WTC11 (cell line): ENCODE results near the gene MYBPC2. TPM values are rescaled to one million over a fixed set of nuclear protein-coding genes. Genes with fewer than 3 reads are reported as not detected.
A peak's percentile ranks its signal among the peaks of the same experiment; 100 is the strongest.

ENCODE experiments used
- ATAC-seq: fragments of 200-7000 bp; cut with Tn5 transposase; 2 replicates; pipeline ENCODE4 v1.10.0; 2021; ENCODE audit warnings: mild to moderate bottlenecking, moderate library complexity
- CTCF ChIA-PET: fragments of 300-600 bp; sonication (Branson Sonifier 250); formaldehyde crosslinking; loops from one replicate; lab custom pipeline; 2021; ENCODE audit warnings: antibody characterized with exemption; lab: Charles Lee
- POLR2A ChIA-PET: fragments of 350-600 bp; sonication (Branson Sonifier 250); formaldehyde crosslinking; loops from one replicate; lab custom pipeline; 2021; ENCODE audit warnings: antibody characterized with exemption; lab: Charles Lee
- DNase-seq: peaks from one replicate; pipeline ENCODE4 v3.0.0; 2021; ENCODE audit warnings: low spot score
- H3K27ac Mint-ChIP-seq: 2 replicates; pipeline ENCODE4 v1.8.0; 2021; ENCODE audit warnings: mixed read lengths
- H3K27me3 Mint-ChIP-seq: 2 replicates; pipeline ENCODE4 v1.8.0; 2021; ENCODE audit warnings: low read depth, mild to moderate bottlenecking, moderate library complexity, mixed read lengths
- H3K36me3 Mint-ChIP-seq: 2 replicates; pipeline ENCODE4 v1.8.0; 2021; ENCODE audit warnings: mixed read lengths
- H3K4me1 Mint-ChIP-seq: 2 replicates; pipeline ENCODE4 v1.8.0; 2022; ENCODE audit warnings: mixed read lengths
- H3K4me3 Mint-ChIP-seq: 2 replicates; pipeline ENCODE4 v1.8.0; 2021; ENCODE audit warnings: mild to moderate bottlenecking, moderate library complexity, mixed read lengths
- H3K9me3 Mint-ChIP-seq: 2 replicates; pipeline ENCODE4 v1.8.0; 2021; ENCODE audit warnings: mixed read lengths
- CBFB ChIP-seq: sonication (generic); formaldehyde crosslinking; IDR thresholded peaks from 2 replicates; pipeline ENCODE4 v1.8.1; 2022; ENCODE audit warnings: mild to moderate bottlenecking, low read depth, missing genetic modification reagents
- FOXK1 ChIP-seq: sonication (generic); formaldehyde crosslinking; IDR thresholded peaks from 2 replicates; pipeline ENCODE4 v1.8.0; 2022; ENCODE audit warnings: mild to moderate bottlenecking, moderate library complexity, missing genetic modification reagents
- FOXP1 ChIP-seq: sonication (generic); formaldehyde crosslinking; IDR thresholded peaks from 2 replicates; pipeline ENCODE4 v1.8.0; 2022; ENCODE audit warnings: missing genetic modification reagents, mild to moderate bottlenecking, moderate library complexity, borderline replicate concordance
- HMGA2 ChIP-seq: fragments of 250-450 bp; sonication (Bioruptor Pico); IDR thresholded peaks from 2 replicates; pipeline ENCODE4 v1.4.0; 2021; ENCODE audit warnings: mild to moderate bottlenecking, moderate library complexity
- IRF2 ChIP-seq: sonication (generic); formaldehyde crosslinking; IDR thresholded peaks from 2 replicates; pipeline ENCODE4 v1.8.0; 2022; ENCODE audit warnings: low read depth, missing genetic modification reagents, borderline replicate concordance
- JUN ChIP-seq: sonication (generic); formaldehyde crosslinking; IDR thresholded peaks from 2 replicates; pipeline ENCODE4 v1.8.0; 2023; ENCODE audit warnings: mild to moderate bottlenecking, missing genetic modification reagents
- MAX ChIP-seq: sonication (generic); formaldehyde crosslinking; IDR thresholded peaks from 2 replicates; pipeline ENCODE4 v1.8.0; 2022; ENCODE audit warnings: mild to moderate bottlenecking, missing genetic modification reagents
- MLX ChIP-seq: sonication (generic); formaldehyde crosslinking; IDR thresholded peaks from 2 replicates; pipeline ENCODE4 v1.8.1; 2023; ENCODE audit warnings: mild to moderate bottlenecking, missing genetic modification reagents, moderate library complexity
- NFATC4 ChIP-seq: fragments of 250-450 bp; sonication (Bioruptor Pico); IDR thresholded peaks from 2 replicates; pipeline ENCODE4 v1.9.0; 2021; ENCODE audit warnings: mild to moderate bottlenecking
- PRRX2 ChIP-seq: fragments of 250-450 bp; sonication (Bioruptor Pico); IDR thresholded peaks from 2 replicates; pipeline ENCODE4 v1.8.0; 2021; ENCODE audit warnings: mild to moderate bottlenecking
- RELA ChIP-seq: sonication (generic); formaldehyde crosslinking; IDR thresholded peaks from 2 replicates; pipeline ENCODE4 v1.8.1; 2022; ENCODE audit warnings: missing genetic modification reagents, mild to moderate bottlenecking, borderline replicate concordance
- TCF7 ChIP-seq: sonication (generic); formaldehyde crosslinking; IDR thresholded peaks from 2 replicates; pipeline ENCODE4 v1.8.0; 2022; ENCODE audit warnings: mild to moderate bottlenecking, low read depth, missing genetic modification reagents, moderate library complexity
- ZNF121 ChIP-seq: sonication (generic); formaldehyde crosslinking; IDR thresholded peaks from 2 replicates; pipeline ENCODE4 v1.8.0; 2023; ENCODE audit warnings: missing genetic modification reagents
- ZNF232 ChIP-seq: sonication (generic); formaldehyde crosslinking; IDR thresholded peaks from 2 replicates; pipeline ENCODE4 v1.8.0; 2022; ENCODE audit warnings: mild to moderate bottlenecking, missing genetic modification reagents
- ZNF263 ChIP-seq: sonication (generic); formaldehyde crosslinking; IDR thresholded peaks from 2 replicates; pipeline ENCODE4 v1.8.1; 2022; ENCODE audit warnings: low read depth, mild to moderate bottlenecking, moderate library complexity, missing genetic modification reagents
- ZNF317 ChIP-seq: sonication (generic); formaldehyde crosslinking; IDR thresholded peaks from 2 replicates; pipeline ENCODE4 v1.8.1; 2023; ENCODE audit warnings: low read depth, mild to moderate bottlenecking, moderate library complexity, missing genetic modification reagents, borderline replicate concordance
- total RNA-seq: library from RNA; stranded (reverse); gene quantifications from 3 replicates; pipeline ENCODE4 v1.2.3, GENCODE V29; 2021
- TF ChIP-seq, protein P1 (sequence below): sonication (generic); formaldehyde crosslinking; IDR thresholded peaks from 2 replicates; pipeline ENCODE4 v1.8.1; 2022; ENCODE audit warnings: mild to moderate bottlenecking, moderate library complexity, missing genetic modification reagents
- TF ChIP-seq, protein P2 (sequence below): sonication (generic); formaldehyde crosslinking; IDR thresholded peaks from 2 replicates; pipeline ENCODE4 v1.8.1; 2022; ENCODE audit warnings: low read depth, mild to moderate bottlenecking, moderate library complexity, missing genetic modification reagents, borderline replicate concordance
- TF ChIP-seq, protein P3 (sequence below): sonication (generic); formaldehyde crosslinking; IDR thresholded peaks from 2 replicates; pipeline ENCODE4 v1.8.1; 2023; ENCODE audit warnings: mild to moderate bottlenecking, missing genetic modification reagents
- TF ChIP-seq, protein P4 (sequence below): sonication (generic); formaldehyde crosslinking; IDR thresholded peaks from 2 replicates; pipeline ENCODE4 v1.8.0; 2023; ENCODE audit warnings: missing genetic modification reagents, mild to moderate bottlenecking, borderline replicate concordance
- TF ChIP-seq, protein P5 (sequence below): sonication (generic); formaldehyde crosslinking; IDR thresholded peaks from 2 replicates; pipeline ENCODE4 v1.8.0; 2023; ENCODE audit warnings: missing genetic modification reagents

Gene MYBPC2
- total RNA-seq, 1 experiment from 2014 or later, result 2.6 TPM

GRCh38 chr19:50450369-50451222 is 17.9 kb downstream of the MYBPC2 start:
- ChIA-PET POLR2A (no interaction called here), CTCF (interaction anchor here (1.0 to 1.5 kb wide), 5 partner anchors 10 to 94 kb away, joined by 3 to 4 read pairs (median 4); no protein-coding TSS in a partner anchor)
- ATAC-seq, result no peak
- no peak overlapping the region for H3K4me3 Mint-ChIP-seq
- no peak overlapping the region for H3K27ac Mint-ChIP-seq
- peaks cover 3% of the 10 kb centered on the region for H3K36me3 Mint-ChIP-seq
- TF ChIP-seq IRF2 (CRISPR knock-in tag), result no peak
- TF ChIP-seq TCF7 (CRISPR knock-in tag), result no peak
- TF ChIP-seq, protein P1, sequence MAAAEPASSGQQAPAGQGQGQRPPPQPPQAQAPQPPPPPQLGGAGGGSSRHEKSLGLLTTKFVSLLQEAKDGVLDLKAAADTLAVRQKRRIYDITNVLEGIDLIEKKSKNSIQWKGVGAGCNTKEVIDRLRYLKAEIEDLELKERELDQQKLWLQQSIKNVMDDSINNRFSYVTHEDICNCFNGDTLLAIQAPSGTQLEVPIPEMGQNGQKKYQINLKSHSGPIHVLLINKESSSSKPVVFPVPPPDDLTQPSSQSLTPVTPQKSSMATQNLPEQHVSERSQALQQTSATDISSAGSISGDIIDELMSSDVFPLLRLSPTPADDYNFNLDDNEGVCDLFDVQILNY (CRISPR knock-in tag), result no peak
- TF ChIP-seq ZNF121 (CRISPR knock-in tag), result peak; percentile 31; the same call in 1 of the 2 replicates
- TF ChIP-seq MAX (CRISPR knock-in tag), result no peak
- no peak for TF ChIP-seq PRRX2 (CRISPR knock-in tag)
- H3K27me3 Mint-ChIP-seq, result peaks cover 2% of the 10 kb centered on the region; the same call in 1 of the 2 replicates
- H3K9me3 Mint-ChIP-seq, result peaks cover 4% of the 10 kb centered on the region
- DNase-seq, result no peak
- peaks cover 6% of the 10 kb centered on the region; the same call in 1 of the 2 replicates for H3K4me1 Mint-ChIP-seq

DNA sequence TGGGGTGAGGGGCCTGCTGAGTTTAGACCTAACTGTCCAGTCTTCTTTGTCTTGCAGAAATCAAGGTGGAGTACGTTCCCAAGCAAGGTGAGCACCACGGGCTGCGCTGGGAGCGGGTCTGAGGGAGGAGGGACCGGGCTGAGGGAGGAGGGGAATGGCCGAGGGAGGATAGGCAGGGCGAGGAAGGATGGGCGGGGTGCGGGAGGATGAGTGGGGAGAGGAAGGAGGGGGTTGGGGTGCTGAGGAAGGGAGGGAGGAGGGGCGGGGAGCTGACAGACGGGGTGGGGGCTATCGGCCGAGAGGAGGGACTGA is 18.5 kb downstream of the MYBPC2 start:
- no peak for TF ChIP-seq FOXK1 (CRISPR knock-in tag)
- no peak for TF ChIP-seq FOXP1
- no peak for TF ChIP-seq JUN (CRISPR knock-in tag)
- no peak for TF ChIP-seq ZNF232 (CRISPR knock-in tag)
- TF ChIP-seq NFATC4, result no peak
- TF ChIP-seq ZNF263 (CRISPR knock-in tag), result peak; percentile 74; the same call in 1 of the 2 replicates
- H3K4me1 Mint-ChIP-seq, result peaks cover 6% of the 10 kb centered on the region; the same call in 1 of the 2 replicates
- H3K27me3 Mint-ChIP-seq, result peaks cover 2% of the 10 kb centered on the region; the same call in 1 of the 2 replicates
- ATAC-seq (no peak), DNase-seq (no peak)
- H3K36me3 Mint-ChIP-seq, result peaks cover 3% of the 10 kb centered on the region
- H3K9me3 Mint-ChIP-seq, result peaks cover 10% of the 10 kb centered on the region
- ChIA-PET POLR2A (no interaction called here), CTCF (interaction anchor here (1.2 to 1.4 kb wide), 2 partner anchors 82 to 94 kb away, joined by 4 read pairs; no protein-coding TSS in a partner anchor)
- H3K4me3 Mint-ChIP-seq, result no peak overlapping the region
- H3K27ac Mint-ChIP-seq, result no peak overlapping the region

DNA sequence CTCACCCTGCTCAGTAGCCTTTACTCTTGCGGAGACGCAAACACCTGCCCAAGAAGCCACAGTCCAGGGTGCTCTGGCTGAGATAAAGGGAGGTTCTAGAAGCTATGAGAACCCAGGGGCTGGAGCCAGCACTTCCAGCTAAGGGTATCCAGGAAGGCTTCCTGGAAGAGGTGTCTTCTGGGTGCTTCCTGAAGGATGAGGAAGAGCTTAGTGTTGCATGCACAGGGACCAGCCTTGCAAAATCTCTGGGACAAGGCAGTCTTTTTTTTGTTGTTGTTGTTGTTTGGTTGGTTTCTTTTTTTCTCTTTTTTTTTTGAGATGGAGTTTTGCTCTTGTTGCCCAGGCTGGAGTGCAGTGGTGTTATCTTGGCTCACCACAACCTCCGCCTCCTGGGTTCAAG is 20.6 kb downstream of the MYBPC2 start:
- CTCF ChIA-PET, result interaction anchor here (0.6 to 1.6 kb wide), 5 partner anchors 9 to 137 kb away, joined by 3 to 4 read pairs (median 4); no protein-coding TSS in a partner anchor
- TF ChIP-seq, protein P2, sequence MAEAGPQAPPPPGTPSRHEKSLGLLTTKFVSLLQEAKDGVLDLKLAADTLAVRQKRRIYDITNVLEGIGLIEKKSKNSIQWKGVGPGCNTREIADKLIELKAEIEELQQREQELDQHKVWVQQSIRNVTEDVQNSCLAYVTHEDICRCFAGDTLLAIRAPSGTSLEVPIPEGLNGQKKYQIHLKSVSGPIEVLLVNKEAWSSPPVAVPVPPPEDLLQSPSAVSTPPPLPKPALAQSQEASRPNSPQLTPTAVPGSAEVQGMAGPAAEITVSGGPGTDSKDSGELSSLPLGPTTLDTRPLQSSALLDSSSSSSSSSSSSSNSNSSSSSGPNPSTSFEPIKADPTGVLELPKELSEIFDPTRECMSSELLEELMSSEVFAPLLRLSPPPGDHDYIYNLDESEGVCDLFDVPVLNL (CRISPR knock-in tag), result no peak
- TF ChIP-seq, protein P3, sequence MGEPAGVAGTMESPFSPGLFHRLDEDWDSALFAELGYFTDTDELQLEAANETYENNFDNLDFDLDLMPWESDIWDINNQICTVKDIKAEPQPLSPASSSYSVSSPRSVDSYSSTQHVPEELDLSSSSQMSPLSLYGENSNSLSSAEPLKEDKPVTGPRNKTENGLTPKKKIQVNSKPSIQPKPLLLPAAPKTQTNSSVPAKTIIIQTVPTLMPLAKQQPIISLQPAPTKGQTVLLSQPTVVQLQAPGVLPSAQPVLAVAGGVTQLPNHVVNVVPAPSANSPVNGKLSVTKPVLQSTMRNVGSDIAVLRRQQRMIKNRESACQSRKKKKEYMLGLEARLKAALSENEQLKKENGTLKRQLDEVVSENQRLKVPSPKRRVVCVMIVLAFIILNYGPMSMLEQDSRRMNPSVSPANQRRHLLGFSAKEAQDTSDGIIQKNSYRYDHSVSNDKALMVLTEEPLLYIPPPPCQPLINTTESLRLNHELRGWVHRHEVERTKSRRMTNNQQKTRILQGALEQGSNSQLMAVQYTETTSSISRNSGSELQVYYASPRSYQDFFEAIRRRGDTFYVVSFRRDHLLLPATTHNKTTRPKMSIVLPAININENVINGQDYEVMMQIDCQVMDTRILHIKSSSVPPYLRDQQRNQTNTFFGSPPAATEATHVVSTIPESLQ (CRISPR knock-in tag), result no peak
- TF ChIP-seq, protein P4, sequence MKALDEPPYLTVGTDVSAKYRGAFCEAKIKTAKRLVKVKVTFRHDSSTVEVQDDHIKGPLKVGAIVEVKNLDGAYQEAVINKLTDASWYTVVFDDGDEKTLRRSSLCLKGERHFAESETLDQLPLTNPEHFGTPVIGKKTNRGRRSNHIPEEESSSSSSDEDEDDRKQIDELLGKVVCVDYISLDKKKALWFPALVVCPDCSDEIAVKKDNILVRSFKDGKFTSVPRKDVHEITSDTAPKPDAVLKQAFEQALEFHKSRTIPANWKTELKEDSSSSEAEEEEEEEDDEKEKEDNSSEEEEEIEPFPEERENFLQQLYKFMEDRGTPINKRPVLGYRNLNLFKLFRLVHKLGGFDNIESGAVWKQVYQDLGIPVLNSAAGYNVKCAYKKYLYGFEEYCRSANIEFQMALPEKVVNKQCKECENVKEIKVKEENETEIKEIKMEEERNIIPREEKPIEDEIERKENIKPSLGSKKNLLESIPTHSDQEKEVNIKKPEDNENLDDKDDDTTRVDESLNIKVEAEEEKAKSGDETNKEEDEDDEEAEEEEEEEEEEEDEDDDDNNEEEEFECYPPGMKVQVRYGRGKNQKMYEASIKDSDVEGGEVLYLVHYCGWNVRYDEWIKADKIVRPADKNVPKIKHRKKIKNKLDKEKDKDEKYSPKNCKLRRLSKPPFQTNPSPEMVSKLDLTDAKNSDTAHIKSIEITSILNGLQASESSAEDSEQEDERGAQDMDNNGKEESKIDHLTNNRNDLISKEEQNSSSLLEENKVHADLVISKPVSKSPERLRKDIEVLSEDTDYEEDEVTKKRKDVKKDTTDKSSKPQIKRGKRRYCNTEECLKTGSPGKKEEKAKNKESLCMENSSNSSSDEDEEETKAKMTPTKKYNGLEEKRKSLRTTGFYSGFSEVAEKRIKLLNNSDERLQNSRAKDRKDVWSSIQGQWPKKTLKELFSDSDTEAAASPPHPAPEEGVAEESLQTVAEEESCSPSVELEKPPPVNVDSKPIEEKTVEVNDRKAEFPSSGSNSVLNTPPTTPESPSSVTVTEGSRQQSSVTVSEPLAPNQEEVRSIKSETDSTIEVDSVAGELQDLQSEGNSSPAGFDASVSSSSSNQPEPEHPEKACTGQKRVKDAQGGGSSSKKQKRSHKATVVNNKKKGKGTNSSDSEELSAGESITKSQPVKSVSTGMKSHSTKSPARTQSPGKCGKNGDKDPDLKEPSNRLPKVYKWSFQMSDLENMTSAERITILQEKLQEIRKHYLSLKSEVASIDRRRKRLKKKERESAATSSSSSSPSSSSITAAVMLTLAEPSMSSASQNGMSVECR, result no peak
- TF ChIP-seq MLX (CRISPR knock-in tag) (no peak), ZNF317 (CRISPR knock-in tag) (no peak), RELA (no peak), JUN (CRISPR knock-in tag) (no peak), HMGA2 (no peak), CBFB (no peak)
- TF ChIP-seq, protein P5, sequence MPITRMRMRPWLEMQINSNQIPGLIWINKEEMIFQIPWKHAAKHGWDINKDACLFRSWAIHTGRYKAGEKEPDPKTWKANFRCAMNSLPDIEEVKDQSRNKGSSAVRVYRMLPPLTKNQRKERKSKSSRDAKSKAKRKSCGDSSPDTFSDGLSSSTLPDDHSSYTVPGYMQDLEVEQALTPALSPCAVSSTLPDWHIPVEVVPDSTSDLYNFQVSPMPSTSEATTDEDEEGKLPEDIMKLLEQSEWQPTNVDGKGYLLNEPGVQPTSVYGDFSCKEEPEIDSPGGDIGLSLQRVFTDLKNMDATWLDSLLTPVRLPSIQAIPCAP (CRISPR knock-in tag), result no peak

More for the DNA sequence above, 20.6 kb downstream of the MYBPC2 start:
- Mint-ChIP-seq H3K27ac (no peak overlapping the region), H3K36me3 (no peaks in the 10 kb centered on the region), H3K4me3 (no peak overlapping the region), H3K27me3 (no peaks in the 10 kb centered on the region), H3K9me3 (peaks cover 9% of the 10 kb centered on the region), H3K4me1 (peaks cover 6% of the 10 kb centered on the region; the same call in 1 of the 2 replicates)
- ATAC-seq, result no peak
- POLR2A ChIA-PET, result no interaction called here
- no peak for DNase-seq
